ENCODE results near the gene ONECUT1. TPM values are rescaled to one million over a fixed set of nuclear protein-coding genes. Genes with fewer than 3 reads are reported as not detected.

Gene ONECUT1
- total RNA-seq, 4 donors from 2014 or later, result not detected

DNA sequence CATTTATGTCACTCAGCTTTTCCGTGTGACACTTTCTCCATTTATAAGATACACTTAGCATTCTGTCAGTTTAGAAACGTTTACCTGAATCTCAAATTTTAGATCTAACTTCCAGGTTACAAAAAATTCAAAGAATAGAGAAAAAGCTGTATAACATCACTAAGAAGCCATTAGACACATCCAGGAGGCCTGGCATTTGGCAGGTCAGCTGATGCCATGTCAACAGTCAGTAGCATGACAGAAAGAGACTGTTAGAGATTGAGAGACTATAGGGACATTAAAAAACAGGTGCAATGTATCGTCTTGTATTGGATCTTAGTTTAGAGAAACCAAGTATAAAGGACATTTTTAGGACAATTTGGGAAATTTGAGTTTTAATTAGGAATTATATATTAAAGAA is 57.6 kb downstream of the ONECUT1 start:
- Histone ChIP-seq H3K27me3 (no peaks in the 10 kb centered on the region), H3K36me3 (no peaks in the 10 kb centered on the region), H3K9me3 (no peaks in the 10 kb centered on the region), H3K4me1 (peaks cover 45 to 60% of the 10 kb centered on the region in 2 donors), H3K4me3 (no peak overlapping the region), H3K27ac (peak overlapping the region; percentile 68 to 89 (median 86))
- ATAC-seq, result peak in 1 of 2 donors; percentile 24
- in situ Hi-C loops (cut with MboI; ENCODE audit: low sequenced_read_pairs in 4 of 4), result loop anchor here (5.0 to 25.0 kb wide), 7 partner anchors 50 to 480 kb away; partner anchors contain the start of gene MYO5A (in 1 of the 4)
- peak in 1 of 2 donors; percentile 58 for DNase-seq
- TF ChIP-seq, protein P1, sequence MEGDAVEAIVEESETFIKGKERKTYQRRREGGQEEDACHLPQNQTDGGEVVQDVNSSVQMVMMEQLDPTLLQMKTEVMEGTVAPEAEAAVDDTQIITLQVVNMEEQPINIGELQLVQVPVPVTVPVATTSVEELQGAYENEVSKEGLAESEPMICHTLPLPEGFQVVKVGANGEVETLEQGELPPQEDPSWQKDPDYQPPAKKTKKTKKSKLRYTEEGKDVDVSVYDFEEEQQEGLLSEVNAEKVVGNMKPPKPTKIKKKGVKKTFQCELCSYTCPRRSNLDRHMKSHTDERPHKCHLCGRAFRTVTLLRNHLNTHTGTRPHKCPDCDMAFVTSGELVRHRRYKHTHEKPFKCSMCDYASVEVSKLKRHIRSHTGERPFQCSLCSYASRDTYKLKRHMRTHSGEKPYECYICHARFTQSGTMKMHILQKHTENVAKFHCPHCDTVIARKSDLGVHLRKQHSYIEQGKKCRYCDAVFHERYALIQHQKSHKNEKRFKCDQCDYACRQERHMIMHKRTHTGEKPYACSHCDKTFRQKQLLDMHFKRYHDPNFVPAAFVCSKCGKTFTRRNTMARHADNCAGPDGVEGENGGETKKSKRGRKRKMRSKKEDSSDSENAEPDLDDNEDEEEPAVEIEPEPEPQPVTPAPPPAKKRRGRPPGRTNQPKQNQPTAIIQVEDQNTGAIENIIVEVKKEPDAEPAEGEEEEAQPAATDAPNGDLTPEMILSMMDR (IDR thresholded peaks at IDR 0.05 in 4 of 5, conservative IDR thresholded peaks at IDR 0.05 in 1 of 5), result no peak
- no peak for TF ChIP-seq POLR2A (IDR thresholded peaks at IDR 0.05)
- intact Hi-C loops (cut with DNase I; ENCODE audit: low total_unique reads), result loop anchor here (5.0 to 10.0 kb wide), 2 partner anchors 100 to 178 kb away; no protein-coding TSS in a partner anchor

DNA sequence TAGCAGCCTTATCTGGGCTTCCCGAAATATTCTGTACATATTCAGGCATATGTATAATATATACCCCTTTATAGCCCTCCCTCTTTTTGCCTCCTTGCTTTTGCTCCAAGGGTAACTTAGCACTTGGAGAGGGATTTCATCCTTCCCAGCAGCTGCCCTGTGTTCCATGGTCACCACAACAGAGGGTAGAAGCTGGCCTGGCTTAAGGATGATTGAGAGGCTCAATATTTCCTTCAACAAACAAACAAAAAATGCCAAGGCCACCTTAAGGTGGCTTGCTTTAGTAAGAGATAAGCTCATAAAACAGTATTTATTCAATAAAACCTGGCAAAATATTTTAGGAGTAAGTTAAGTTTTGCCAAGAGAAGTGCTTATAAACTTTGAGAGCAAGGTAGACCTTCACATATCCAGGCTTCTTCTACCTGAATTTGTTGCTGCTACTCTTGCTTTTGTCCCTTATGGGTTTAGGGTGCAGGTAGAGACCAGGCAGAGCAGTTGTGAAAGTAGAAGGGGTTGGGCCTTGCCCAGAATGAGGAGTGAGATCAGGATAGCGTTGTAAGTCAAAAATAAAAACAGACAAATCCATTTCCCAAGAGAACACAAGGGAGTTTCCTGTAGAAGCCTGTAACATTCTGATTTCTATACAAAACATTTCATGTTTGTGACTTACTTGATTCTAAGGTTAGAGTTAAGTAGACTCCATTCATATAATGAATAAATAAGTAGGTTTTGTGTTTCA is 58.2 kb downstream of the ONECUT1 start:
- Histone ChIP-seq H3K4me1 (peaks cover 45 to 60% of the 10 kb centered on the region in 2 donors), H3K27ac (peak overlapping the region; percentile 68 to 89 (median 86)), H3K9me3 (no peaks in the 10 kb centered on the region), H3K4me3 (no peak overlapping the region), H3K36me3 (no peaks in the 10 kb centered on the region), H3K27me3 (no peaks in the 10 kb centered on the region)
- intact Hi-C loops (cut with DNase I; ENCODE audit: low total_unique reads), result loop anchor here (5.0 to 10.0 kb wide), 2 partner anchors 100 to 177 kb away; no protein-coding TSS in a partner anchor
- in situ Hi-C loops (cut with MboI; ENCODE audit: low sequenced_read_pairs in 4 of 4), result loop anchor here (5.0 to 25.0 kb wide), 7 partner anchors 50 to 480 kb away; partner anchors contain the start of gene MYO5A (in 1 of the 4)
- ATAC-seq, result peak; percentile 6 to 28
- TF ChIP-seq, protein P1 (IDR thresholded peaks at IDR 0.05 in 4 of 5, conservative IDR thresholded peaks at IDR 0.05 in 1 of 5), result no peak
- TF ChIP-seq POLR2A (IDR thresholded peaks at IDR 0.05), result no peak
- DNase-seq, result peak in 1 of 2 donors; percentile 40

DNA sequence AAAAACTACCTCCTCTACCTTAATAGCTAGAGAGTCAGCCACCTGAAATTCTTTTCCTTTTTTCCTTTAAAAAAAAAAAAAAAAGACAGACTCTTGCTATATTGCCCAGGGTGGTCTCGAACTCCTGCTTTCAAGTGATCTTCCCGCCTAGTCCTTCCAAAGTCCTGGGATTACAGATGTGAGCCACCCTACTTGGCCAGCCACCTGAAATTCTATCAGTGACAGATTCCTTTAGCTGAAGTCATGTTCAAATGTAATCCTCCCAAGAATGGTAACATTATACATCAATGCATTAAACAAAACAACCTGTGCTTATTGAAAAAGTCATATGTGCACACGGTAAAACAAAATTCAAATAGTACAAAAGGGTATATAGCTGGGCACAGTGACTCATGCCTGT is 59.1 kb downstream of the ONECUT1 start:
- TF ChIP-seq, protein P1 (IDR thresholded peaks at IDR 0.05 in 4 of 5, conservative IDR thresholded peaks at IDR 0.05 in 1 of 5), result no peak
- TF ChIP-seq POLR2A (IDR thresholded peaks at IDR 0.05), result no peak
- in situ Hi-C loops (cut with MboI; ENCODE audit: low sequenced_read_pairs in 4 of 4), result loop anchor here (5.0 to 25.0 kb wide), 7 partner anchors 49 to 479 kb away; partner anchors contain the start of gene MYO5A (in 1 of the 4)

DNA sequence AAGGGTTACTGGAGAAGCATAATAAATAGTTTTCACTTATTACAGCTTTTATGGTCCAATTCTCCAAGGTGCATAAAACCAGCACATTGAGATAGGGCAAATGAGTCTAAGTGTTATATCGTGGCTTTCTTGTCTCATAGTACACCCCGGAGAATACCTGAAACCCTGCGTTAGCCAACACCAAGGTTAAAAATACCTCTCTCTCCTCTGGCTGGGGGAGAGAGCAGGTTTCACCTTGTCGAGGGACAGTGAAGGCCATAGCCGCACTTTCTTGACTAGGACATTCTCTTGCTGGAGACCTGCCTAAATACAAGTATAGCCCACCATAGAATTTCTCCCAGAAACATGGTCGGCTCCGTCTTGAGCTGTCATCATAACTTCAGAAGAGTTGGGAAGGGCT is 59.5 kb downstream of the ONECUT1 start:
- intact Hi-C loops (cut with DNase I; ENCODE audit: low total_unique reads) (loop anchor here (1.0 to 10.0 kb wide), 3 partner anchors 49 to 176 kb away; no protein-coding TSS in a partner anchor), in situ Hi-C loops (cut with MboI; ENCODE audit: low sequenced_read_pairs in 4 of 4) (loop anchor here (5.0 to 25.0 kb wide), 7 partner anchors 48 to 478 kb away; partner anchors contain the start of gene MYO5A (in 1 of the 4))
- ATAC-seq (peak; percentile 22 to 34), DNase-seq (peak in 1 of 2 donors; percentile 35)
- no peaks in the 10 kb centered on the region for H3K36me3 ChIP-seq
- H3K27ac ChIP-seq, result peak overlapping the region; percentile 68 to 89 (median 86)
- H3K27me3 ChIP-seq, result no peaks in the 10 kb centered on the region
- H3K4me3 ChIP-seq, result no peak overlapping the region
- H3K4me1 ChIP-seq, result peaks cover 45 to 60% of the 10 kb centered on the region in 2 donors
- no peaks in the 10 kb centered on the region for H3K9me3 ChIP-seq
- TF ChIP-seq, protein P1 (IDR thresholded peaks at IDR 0.05 in 4 of 5, conservative IDR thresholded peaks at IDR 0.05 in 1 of 5), result no peak
- TF ChIP-seq POLR2A (IDR thresholded peaks at IDR 0.05), result no peak

More for the DNA sequence above, 59.1 kb downstream of the ONECUT1 start:
- Histone ChIP-seq H3K27me3 (no peaks in the 10 kb centered on the region), H3K36me3 (no peaks in the 10 kb centered on the region), H3K4me1 (peaks cover 45 to 60% of the 10 kb centered on the region in 2 donors), H3K4me3 (no peak overlapping the region), H3K9me3 (no peaks in the 10 kb centered on the region), H3K27ac (peak overlapping the region; percentile 68 to 89 (median 86))
- intact Hi-C loops (cut with DNase I; ENCODE audit: low total_unique reads), result loop anchor here (5.0 to 10.0 kb wide), 2 partner anchors 99 to 176 kb away; no protein-coding TSS in a partner anchor
- ATAC-seq (peak in 1 of 2 donors; percentile 34), DNase-seq (peak; percentile 42 to 53)

All from gastrocnemius medialis (tissue), 4 donors.